CD4-positive, alpha-beta T cell treated with Interleukin-1 beta for 1 hour (primary cell): ENCODE data around the gene P2RX1.

Experiments
- DNase-seq, 2 donors: peaks; one replicate each; pipeline ENCODE4 v3.0.0-alpha.2; 2020 to 2022

Gene P2RX1

GRCh38 chr17:3923466-3924190 lies 7.4 kb upstream of the P2RX1 start:
- no peak for DNase-seq

DNA sequence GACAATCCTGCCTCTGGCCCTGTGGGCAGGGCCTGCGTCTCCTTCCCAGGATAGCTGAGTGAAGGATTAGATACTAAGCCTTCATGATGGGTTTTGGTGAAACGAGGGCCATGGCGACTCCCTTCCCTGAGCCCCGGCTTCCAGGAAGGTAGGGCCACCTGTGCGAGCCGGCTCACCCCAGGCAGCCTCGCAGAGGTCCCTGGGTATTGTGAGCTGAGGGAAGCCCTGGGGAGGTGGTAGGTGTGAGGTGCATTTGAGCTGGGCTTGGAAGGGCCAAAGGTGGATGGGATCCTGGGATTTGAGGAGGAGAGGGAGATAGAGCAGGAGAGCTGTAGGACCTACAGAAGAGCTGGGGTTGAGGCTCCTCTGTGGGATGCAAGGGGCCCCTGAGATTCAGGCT lies 6.5 kb upstream of the P2RX1 start:
- DNase-seq: no peak

GRCh38 chr17:3921502-3922319 lies 5.4 kb upstream of the P2RX1 start:
- no peak for DNase-seq

DNA sequence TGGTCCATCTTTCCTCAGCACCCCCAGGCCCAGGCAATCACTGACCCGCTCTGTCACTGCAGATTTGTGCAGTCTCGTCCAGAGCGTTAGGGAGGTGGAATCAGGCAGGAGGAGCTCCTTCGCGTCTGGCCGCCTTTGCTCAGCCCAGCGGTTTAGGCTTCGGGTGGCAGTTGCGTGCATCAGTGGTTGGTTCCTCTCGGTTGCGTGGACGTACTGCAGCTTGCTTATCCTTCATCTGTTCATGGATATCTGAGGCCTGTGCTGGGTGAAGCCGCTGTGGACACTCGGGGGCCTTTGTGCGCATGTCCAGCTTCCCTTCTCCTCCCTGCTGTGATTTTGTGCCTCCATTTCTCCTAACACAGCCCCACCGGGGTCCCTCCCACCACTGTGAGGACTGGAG lies 4.7 kb upstream of the P2RX1 start:
- no peak for DNase-seq

DNA sequence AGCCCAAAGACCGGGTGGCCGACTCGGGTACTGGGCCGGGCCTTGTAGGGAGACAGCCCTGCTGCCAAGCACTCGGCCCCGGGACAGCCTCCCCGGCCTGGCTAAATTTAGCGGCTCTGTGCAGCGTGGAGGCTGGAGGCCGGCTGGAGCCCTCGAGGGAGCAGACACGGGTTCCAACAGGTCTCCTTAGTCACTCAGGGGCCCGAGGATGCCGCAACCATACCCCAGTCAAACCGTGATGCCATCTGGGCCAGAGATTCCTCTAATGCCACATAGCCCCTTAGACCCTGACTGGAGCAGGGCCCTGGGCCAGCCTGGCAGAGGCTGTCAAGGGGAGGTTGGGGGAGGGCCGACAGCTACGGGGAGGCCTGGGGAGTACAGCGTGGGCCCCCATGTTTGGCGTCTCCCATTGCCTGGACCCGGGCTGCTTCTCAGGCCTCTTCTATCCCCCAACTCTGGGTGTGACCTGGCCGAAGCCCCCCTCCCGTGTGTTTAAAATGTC lies 2.9 kb upstream of the P2RX1 start:
- no peak for DNase-seq

DNA sequence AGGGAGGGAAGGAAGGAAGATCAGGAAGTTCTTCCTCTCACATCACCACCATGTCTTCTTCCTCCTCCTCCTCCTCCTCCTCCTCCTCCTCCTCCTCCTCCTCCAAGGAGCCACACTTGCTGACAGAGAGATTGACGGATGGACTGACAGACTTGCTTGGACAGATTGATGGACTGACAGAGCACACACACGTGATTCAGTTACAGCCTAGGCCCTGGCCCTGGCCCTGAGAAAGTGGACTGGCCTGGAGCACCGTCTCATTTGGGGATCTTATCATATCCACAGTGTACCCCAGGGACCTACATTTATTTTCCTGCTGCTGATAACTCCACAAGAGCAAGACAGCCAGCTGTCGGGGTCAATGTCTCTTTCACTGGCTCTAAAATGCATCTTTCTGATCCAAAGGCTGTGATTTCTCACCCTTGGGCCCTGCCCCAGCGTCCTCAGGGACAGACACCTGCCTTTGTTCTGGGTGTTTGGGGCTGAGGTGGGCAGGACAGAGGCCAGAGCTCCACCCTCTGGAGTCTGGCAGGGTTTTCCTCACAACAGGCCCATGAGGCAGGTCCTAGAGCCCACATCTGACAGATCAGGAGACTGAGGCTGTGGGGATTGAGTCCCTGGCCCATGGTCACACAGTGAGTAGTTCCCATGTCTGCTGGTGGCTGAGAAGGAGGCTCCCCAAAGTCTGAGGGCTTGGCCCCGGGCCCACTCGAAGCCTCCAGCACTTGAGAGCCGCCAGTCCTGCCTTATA lies 2.3 kb upstream of the P2RX1 start:
- no peak for DNase-seq

DNA sequence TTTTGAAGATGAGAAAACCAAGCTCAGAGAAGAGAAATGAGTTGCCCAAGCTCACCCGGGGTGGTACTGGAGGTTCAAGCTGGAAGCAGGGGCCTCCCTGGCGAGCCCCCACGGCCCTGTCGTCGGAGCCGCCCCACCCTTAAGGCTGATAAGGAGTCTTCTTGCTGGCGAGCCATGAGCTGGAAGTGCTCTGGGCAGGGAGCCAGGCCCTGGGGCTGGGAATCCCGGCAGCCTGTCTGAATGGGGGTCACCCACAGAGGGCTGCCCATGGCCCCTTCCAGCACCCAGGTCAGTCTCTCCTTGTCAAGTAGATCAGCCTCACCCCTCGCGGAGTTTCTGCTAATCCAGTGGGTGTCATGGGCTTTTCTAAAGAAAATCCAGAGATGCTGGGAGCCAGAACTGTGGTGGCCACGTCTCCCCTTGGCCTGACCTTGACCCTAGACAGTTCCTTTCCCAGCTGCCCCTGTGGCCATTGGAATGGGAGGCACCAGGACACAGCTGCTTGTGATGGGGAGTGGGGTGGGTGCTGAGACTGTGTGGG lies 1.2 kb upstream of the P2RX1 start:
- DNase-seq: peak in 1 of 2 donors; percentile 21

DNA sequence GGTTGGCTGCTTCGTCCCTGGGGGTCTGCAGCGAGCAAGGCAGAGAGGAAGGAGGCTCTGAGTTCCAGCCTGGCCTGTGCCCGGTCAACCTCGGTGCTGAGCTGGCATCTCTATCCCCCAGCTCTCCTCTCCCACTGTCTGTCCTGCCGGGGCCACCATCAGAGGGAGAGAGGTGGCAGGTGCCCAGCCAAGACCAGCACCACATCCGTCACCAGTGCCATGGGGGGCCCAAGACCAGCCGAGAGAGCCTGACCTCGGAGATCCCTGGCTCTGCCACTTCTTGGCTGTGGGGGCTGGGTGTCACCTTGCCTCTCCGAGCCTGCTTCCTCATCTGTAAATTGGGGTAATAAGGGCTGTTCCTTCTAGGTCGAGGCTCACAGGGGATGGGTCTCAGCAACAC lies 560 bp upstream of the P2RX1 start:
- peak in 1 of 2 donors; percentile 40 for DNase-seq

DNA sequence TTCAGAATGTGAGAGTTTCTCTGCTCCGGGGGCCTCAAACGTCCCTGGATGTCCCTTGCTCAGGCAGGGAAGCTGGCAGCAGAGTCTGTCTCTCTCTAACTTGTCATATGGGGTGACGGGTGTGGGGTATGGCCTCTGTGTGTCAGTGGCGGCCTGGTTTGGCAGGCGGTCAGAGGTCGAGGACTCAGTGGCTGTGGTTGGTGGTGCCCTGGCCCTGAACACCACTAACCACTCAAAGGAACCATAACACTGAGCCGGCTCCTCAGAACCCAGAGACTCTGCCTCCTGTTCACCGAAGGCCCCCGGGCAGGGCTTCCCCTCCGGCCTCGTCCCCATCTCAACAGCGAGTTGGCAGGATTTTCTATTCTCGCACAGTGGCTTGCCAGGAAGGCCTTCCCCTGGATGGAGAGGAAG lies 677 bp downstream of the P2RX1 start:
- peak in 1 of 2 donors; percentile 47 for DNase-seq

GRCh38 chr17:3914312-3914670 lies 2.0 kb downstream of the P2RX1 start:
- DNase-seq: peak in 1 of 2 donors; percentile 83

- DNase-seq: peak; percentile 80 to 88
Observed at GRCh38 chr17:3913531-3914311, 2.5 kb downstream of the P2RX1 start.

GRCh38 chr17:3912827-3913226 lies 3.4 kb downstream of the P2RX1 start:
- DNase-seq: no peak

DNA sequence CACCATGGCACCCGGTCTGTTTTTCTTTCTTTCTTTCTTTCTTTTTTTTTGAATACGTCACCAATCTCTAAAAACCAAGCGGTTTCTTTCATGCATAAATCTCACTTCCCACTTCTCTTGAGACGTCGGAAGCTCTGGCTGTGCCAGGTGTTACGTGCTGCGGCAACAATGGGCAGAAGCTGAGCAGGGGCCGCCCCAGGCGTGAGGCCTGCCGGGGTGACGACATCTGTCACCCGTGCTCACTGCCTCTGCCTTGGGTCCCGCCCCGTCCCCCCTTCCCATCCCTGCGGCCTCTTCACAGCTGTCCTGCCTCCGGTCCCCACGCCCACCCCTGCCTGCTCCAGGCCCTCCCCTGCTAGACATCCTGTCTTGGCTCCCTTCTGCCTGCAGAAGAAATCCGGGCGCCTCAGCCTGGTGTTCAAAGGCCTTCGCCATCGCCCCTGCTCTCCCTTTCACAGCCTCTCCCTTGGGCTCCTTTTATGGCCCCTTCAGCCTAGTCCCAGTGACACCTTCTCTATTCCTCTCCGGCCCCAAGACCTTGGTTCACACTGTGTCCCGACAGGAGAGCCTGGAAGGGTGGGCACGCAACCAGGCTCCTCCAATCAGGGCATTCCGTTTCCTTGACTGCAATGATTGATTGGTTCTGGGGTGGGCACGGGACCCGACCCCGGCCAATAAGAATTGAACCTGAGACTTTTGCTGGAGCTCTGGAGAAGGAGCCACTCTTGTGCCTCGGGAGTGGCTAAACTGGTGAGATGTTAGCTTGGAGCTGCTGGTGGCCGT lies 4.8 kb downstream of the P2RX1 start:
- peak; percentile 76 to 94 for DNase-seq

DNA sequence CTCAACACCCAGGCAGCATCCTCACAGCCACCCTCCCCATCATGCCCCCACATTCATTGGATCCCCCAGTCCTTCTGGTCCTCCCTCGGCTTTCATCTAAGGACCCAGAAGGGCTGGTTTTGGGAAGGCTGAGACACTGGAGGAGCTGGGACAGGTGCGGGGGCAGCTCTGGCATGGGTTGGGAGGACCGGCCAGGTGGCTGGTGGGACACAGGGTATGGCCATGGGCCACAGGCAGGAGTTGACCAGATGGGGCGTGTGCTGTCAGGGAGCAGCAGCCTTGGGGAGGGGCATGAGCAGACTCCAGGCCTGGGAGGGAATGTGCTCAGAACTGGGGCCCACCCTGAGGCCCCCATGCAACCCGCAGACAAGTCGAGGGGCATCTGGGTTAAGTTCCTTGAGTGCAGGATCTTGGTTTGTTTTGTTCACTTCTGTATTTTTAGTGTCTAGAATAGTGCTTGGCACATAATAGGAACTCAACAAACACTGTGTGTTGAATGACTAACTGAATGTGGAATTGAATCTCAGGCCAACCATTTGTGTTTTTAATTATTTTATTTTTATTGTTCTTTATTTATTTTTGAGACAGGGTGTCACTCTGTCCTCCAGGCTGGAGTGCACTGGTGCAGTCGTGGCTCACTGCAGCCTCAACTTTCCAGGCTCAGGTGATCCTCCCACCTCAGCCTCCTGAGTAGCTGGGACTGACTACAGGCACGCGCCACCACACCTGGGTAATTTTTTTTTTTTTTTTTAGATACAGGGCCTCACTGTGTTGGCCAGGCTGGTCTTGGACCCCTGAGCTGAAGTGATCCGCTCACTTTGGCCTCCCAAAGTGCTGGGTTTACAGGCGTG lies 5.6 kb downstream of the P2RX1 start:
- DNase-seq: no peak

- no peak for DNase-seq
Observed at GRCh38 chr17:3909257-3909656, 7.0 kb downstream of the P2RX1 start.

DNA sequence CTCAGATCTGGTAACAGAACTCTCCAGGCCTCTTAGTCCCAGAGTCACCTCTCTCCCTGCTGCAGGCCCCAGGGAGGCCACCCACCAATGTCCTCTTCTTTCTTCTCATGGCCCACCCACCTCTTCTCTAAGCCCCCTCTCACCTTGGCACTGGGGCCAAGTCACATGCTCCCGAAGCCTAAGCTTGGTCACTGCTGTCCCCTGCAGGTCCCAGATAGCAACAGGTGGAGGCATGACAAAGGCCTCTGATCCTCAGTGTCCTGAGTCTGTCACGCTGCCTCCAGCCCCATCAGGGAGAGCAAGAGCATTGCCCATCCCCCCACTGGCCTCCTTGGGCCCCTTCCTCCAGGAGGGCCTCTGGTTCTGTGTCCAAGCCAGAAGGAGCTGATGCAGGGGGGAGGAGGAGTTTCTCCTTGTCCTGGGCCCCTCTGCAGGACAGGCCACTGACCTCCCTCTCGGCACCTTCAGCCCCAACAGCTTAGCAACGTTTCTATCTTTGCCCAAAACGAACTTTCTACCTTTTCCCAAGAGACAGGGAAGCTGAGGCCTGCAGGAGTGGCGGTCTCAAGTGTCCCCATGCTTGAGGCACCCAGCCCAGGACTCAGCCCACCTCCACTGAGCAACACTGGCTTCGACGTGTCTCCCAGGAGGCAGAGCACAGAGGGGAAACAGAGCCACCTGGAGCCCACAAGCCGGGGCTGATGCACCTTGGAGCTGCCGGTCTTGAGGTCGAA lies 8.6 kb downstream of the P2RX1 start:
- no peak for DNase-seq

DNA sequence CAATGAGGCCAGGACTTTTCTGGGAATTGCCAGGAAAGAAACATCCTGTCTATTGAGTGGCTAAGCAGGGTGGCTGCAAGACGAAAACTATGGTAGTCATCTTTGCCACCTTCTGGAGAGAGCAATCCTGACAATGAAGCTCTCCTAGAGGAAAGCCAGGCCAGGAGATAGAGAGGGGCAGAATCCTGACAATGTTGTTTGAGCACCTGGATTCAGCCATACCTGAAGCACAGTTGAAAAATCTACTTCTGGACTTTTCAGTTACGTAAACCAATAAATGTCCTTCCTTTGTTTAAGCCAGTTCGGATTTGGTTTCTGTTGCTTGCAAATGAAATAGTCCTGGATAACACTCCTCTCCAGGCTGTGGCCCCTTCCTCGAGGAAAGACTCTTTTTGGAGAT lies 9.4 kb downstream of the P2RX1 start:
- DNase-seq: no peak

GRCh38 chr17:3905017-3905520 lies 11.2 kb downstream of the P2RX1 start:
- DNase-seq: peak in 1 of 2 donors; percentile 33

GRCh38 chr17:3904501-3904900 lies 11.8 kb downstream of the P2RX1 start:
- no peak for DNase-seq

DNA sequence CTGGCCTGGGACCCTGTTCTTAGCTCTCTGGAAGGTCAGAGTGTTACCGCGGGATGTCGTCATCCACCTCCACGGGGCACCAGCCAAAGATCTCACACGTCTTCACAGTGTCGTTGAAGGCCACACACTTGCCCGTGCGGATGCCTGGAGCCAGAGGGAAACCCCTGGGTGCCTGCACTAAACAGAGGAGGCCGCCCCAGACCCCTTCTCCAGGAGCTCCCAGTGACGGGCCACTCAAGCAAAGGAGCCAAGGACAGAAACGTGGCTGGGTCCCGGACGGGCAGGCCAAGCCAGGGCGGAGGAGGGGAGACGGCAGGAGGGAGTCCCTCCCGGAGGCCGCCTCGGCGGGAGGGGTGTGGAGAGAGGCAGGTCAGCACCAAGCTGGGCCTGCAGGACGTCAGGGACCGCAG lies 12.4 kb downstream of the P2RX1 start:
- DNase-seq: no peak
